A549 (cell line): ENCODE results near the gene CACNA1C. TPM values are rescaled to one million over a fixed set of nuclear protein-coding genes. Genes with fewer than 3 reads are reported as not detected.

Source experiments
- ATAC-seq, 2 experiments: fragments of 200-7000 bp in 1 of 2; fragments of >200 bp in 1 of 2; cut with Nextera tagmentation in 1 of 2; cut with Tn5 transposase in 1 of 2; 3 replicates each; pipeline versions ENCODE4 v1.8.0 to v1.9.1; 2018 to 2020; ENCODE audit warnings: mild to moderate bottlenecking in 1 of 2, moderate library complexity in 1 of 2
- CTCF ChIA-PET: fragments of 300-600 bp; sonication (Branson Sonifier 250); formaldehyde crosslinking; extraction: SDS; loops from one replicate; lab custom pipeline; 2021; ENCODE audit warnings: antibody characterized with exemption, inconsistent platforms; lab: Yijun Ruan, JAX
- POLR2A ChIA-PET: fragments of 350-600 bp; formaldehyde crosslinking; extraction: SDS; loops from one replicate; lab custom pipeline; 2021; ENCODE audit warnings: antibody characterized with exemption, inconsistent platforms; lab: Yijun Ruan, JAX
- DNase-seq, 2 experiments: peaks; one replicate each; pipeline versions ENCODE4 v3.0.0 to v3.0.0-alpha.2; 2011 to 2016; ENCODE audit warnings: low read depth in 1 of 2, low spot score in 1 of 2
- FAIRE-seq: peaks from 2 replicates; lab custom pipeline; 2011; peaks lifted over from hg19 to GRCh38; lab: Jason Lieb, UNC
- H3K27ac ChIP-seq, 2 experiments: fragments of >200 bp; sonication (Bioruptor Twin); formaldehyde crosslinking; 3 replicates each; pipeline ENCODE4 v1.5.1; 2016 to 2017
- H3K4me1 ChIP-seq: fragments of >200 bp; sonication (Bioruptor Twin); formaldehyde crosslinking; 3 replicates; pipeline ENCODE4 v1.6.1; 2016
- H3K4me2 ChIP-seq: fragments of >200 bp; sonication (Bioruptor Twin); formaldehyde crosslinking; 3 replicates; pipeline ENCODE4 v1.6.1; 2016
- H3K4me3 ChIP-seq: fragments of >200 bp; sonication (Bioruptor Twin); formaldehyde crosslinking; 3 replicates; pipeline ENCODE4 v1.5.1; 2016
- H3K9me3 ChIP-seq: fragments of >200 bp; sonication (Bioruptor Twin); formaldehyde crosslinking; 3 replicates; pipeline ENCODE4 v1.6.1; 2016
- CBX2 ChIP-seq: fragments of 200-600 bp; sonication (generic); IDR thresholded peaks from 2 replicates; pipeline ENCODE4 v1.6.1; 2016; ENCODE audit warnings: low read depth, mild to moderate bottlenecking, borderline replicate concordance
- CHD2 ChIP-seq: fragments of 150-350 bp; IDR thresholded peaks from 2 replicates; pipeline ENCODE4 v1.6.1; 2014; ENCODE audit warnings: low read length; ENCODE audit not compliant: partially characterized antibody
- CHD4 ChIP-seq: fragments of 200-600 bp; sonication (generic); IDR thresholded peaks from 2 replicates; pipeline ENCODE4 v1.6.1; 2016; ENCODE audit warnings: antibody characterized with exemption, mild to moderate bottlenecking, borderline replicate concordance
- EHF ChIP-seq: fragments of 250-450 bp; sonication (Bioruptor Pico); IDR thresholded peaks from 2 replicates; pipeline ENCODE4 v1.5.0; 2020; ENCODE audit warnings: mild to moderate bottlenecking
- ELK1 ChIP-seq: fragments of 150-350 bp; IDR thresholded peaks from 2 replicates; pipeline ENCODE4 v1.6.1; 2014; ENCODE audit warnings: low read depth, mild to moderate bottlenecking, low read length
- EP300 ChIP-seq, 2 experiments: fragments of >200 bp; sonication (Bioruptor Twin); formaldehyde crosslinking; IDR thresholded peaks; 2 replicates in 1 of 2; 3 replicates in 1 of 2; pipeline ENCODE4 v1.6.1; 2016 to 2017
- FOSB ChIP-seq: fragments of 250-450 bp; sonication (Bioruptor Pico); IDR thresholded peaks from 2 replicates; pipeline ENCODE4 v1.5.0; 2020; ENCODE audit warnings: mild to moderate bottlenecking, moderate library complexity
- HDAC2 ChIP-seq: fragments of 200-600 bp; sonication (generic); IDR thresholded peaks from 2 replicates; pipeline ENCODE4 v1.6.1; 2016
- HOXA7 ChIP-seq: fragments of 250-450 bp; sonication (Bioruptor Pico); IDR thresholded peaks from 2 replicates; pipeline ENCODE4 v1.5.0; 2020; ENCODE audit warnings: mild to moderate bottlenecking, moderate library complexity
- HOXB13 ChIP-seq: fragments of 250-450 bp; sonication (Bioruptor Pico); IDR thresholded peaks from 2 replicates; pipeline ENCODE4 v1.5.0; 2020; ENCODE audit warnings: low read depth, mild to moderate bottlenecking, moderate library complexity
- HOXB5 ChIP-seq: fragments of 250-450 bp; sonication (Bioruptor Pico); IDR thresholded peaks from 2 replicates; pipeline ENCODE4 v1.5.0; 2020; ENCODE audit warnings: mild to moderate bottlenecking, moderate library complexity
- JUNB ChIP-seq: fragments of >200 bp; sonication (Bioruptor Twin); formaldehyde crosslinking; IDR thresholded peaks from 2 replicates; pipeline ENCODE4 v1.6.1; 2016
- KDM1A ChIP-seq: fragments of 200-600 bp; sonication (generic); IDR thresholded peaks from 2 replicates; pipeline ENCODE4 v1.6.1; 2016; ENCODE audit warnings: low read depth, mild to moderate bottlenecking
- KDM5A ChIP-seq: fragments of 200-600 bp; sonication (generic); IDR thresholded peaks from 2 replicates; pipeline ENCODE4 v1.6.1; 2016; ENCODE audit warnings: antibody characterized with exemption, mild to moderate bottlenecking
- MYC ChIP-seq: IDR thresholded peaks from 2 replicates; pipeline ENCODE4 v1.6.1; 2012; ENCODE audit warnings: mild to moderate bottlenecking, inconsistent platforms, low read length, improper control_type of control experiment, borderline replicate concordance
- NR3C1 ChIP-seq: fragments of >200 bp; sonication (Bioruptor Twin); formaldehyde crosslinking; IDR thresholded peaks from 3 replicates; pipeline ENCODE4 v1.6.1; 2017
- PHF8 ChIP-seq: fragments of 200-600 bp; sonication (generic); IDR thresholded peaks from 2 replicates; pipeline ENCODE4 v1.6.1; 2016; ENCODE audit warnings: low read depth, mild to moderate bottlenecking, antibody characterized with exemption, moderate library complexity, borderline replicate concordance
- POLR2AphosphoS2 ChIP-seq: conservative IDR thresholded peaks from 2 replicates; pipeline ENCODE4 v1.6.1; 2012; ENCODE audit warnings: low read length, improper control_type of control experiment, inconsistent platforms
- RARB ChIP-seq: fragments of 250-450 bp; sonication (Bioruptor Pico); IDR thresholded peaks from 2 replicates; pipeline ENCODE4 v1.8.0; 2021; ENCODE audit warnings: mild to moderate bottlenecking, moderate library complexity
- RFX5 ChIP-seq: fragments of 450-650 bp; IDR thresholded peaks from 2 replicates; pipeline ENCODE4 v1.7.1; 2014; ENCODE audit warnings: antibody characterized with exemption, mild to moderate bottlenecking, moderate library complexity
- RNF2 ChIP-seq: fragments of 200-600 bp; sonication (generic); IDR thresholded peaks from 2 replicates; pipeline ENCODE4 v1.6.1; 2016; ENCODE audit warnings: low read depth, mild to moderate bottlenecking, antibody characterized with exemption, moderate library complexity, borderline replicate concordance
- SMC3 ChIP-seq: fragments of >200 bp; sonication (Bioruptor Twin); formaldehyde crosslinking; IDR thresholded peaks from 3 replicates; pipeline ENCODE4 v1.6.1; 2018; ENCODE audit warnings: inconsistent platforms
- SREBF2 ChIP-seq: fragments of 450-650 bp; IDR thresholded peaks from 2 replicates; pipeline ENCODE4 v1.6.1; 2014; ENCODE audit warnings: mild to moderate bottlenecking, moderate library complexity
- TFCP2L1 ChIP-seq: fragments of 250-450 bp; sonication (Bioruptor Pico); IDR thresholded peaks from 2 replicates; pipeline ENCODE4 v1.5.0; 2021; ENCODE audit warnings: mild to moderate bottlenecking
- TP53 ChIP-seq: fragments of 250-450 bp; sonication (Bioruptor Pico); IDR thresholded peaks from 2 replicates; pipeline ENCODE4 v1.5.0; 2021; ENCODE audit warnings: mild to moderate bottlenecking, moderate library complexity
- USF2 ChIP-seq: fragments of 450-650 bp; IDR thresholded peaks from 2 replicates; pipeline ENCODE4 v1.6.1; 2014; ENCODE audit warnings: antibody characterized with exemption
- ZC3H11A ChIP-seq: fragments of 450-650 bp; IDR thresholded peaks from 2 replicates; pipeline ENCODE4 v1.6.1; 2014; ENCODE audit warnings: antibody characterized with exemption, mild to moderate bottlenecking
- ZFP36 ChIP-seq: fragments of 450-650 bp; IDR thresholded peaks from 2 replicates; pipeline ENCODE4 v1.6.1; 2014; ENCODE audit warnings: borderline replicate concordance; ENCODE audit not compliant: partially characterized antibody
- ZNF302 ChIP-seq: fragments of 250-450 bp; sonication (Bioruptor Pico); IDR thresholded peaks from 2 replicates; pipeline ENCODE4 v1.9.0; 2021; ENCODE audit warnings: inconsistent platforms, mild to moderate bottlenecking, moderate library complexity
- ZSCAN20 ChIP-seq: fragments of 250-450 bp; sonication (Bioruptor Pico); IDR thresholded peaks from 2 replicates; pipeline ENCODE4 v1.8.0; 2022; ENCODE audit warnings: mild to moderate bottlenecking, moderate library complexity
- WGBS: methylation state at CpG from one replicate; pipeline ENCODE4 v1.1.6; 2017; ENCODE audit errors: missing lambda C conversion rate; 5-methylcytosine and 5-hydroxymethylcytosine counted together
- polyA plus RNA-seq, 4 experiments: library from polyadenylated mRNA; depleted of rRNA in 3 of 4; stranded (reverse); fragments of >200 nt; fragmentation: RNase III in 1 of 4; extraction: RNeasy Plus Mini Kit Qiagen cat#74134 plus additional on column Dnase treatment in 1 of 4; gene quantifications; 2 replicates in 3 of 4; 3 replicates in 1 of 4; pipeline ENCODE4 v1.2.3, GENCODE V29; 2011 to 2017

Gene CACNA1C
- polyA plus RNA-seq, 2 of the 4 experiments (the other 2 are of a cell fraction), result not detected

DNA sequence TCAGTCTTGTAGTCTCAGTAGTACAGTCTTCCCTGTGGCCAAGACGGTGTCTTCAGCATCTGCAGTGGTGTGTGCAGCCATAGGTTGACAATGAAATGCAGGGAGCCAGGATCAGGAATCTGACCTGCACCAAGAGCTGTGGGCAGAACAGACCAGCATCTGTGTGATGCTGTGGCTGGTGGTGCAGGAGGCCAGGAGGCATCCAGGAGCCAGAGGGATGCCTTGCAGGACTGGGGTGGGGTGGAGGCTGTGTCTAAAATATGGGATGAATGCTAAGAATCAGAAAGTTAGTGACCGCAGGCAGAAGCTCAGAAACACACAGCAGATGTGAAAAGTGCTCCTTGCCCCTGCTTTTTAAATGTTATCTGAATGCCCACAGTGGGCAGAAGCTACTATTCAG lies 209.7 kb downstream of the CACNA1C start:
- H3K4me3 ChIP-seq, result no peak overlapping the region
- TF ChIP-seq CBX2 (no peak), ZFP36 (no peak), HOXA7 (CRISPR knock-in tag) (no peak), KDM5A (no peak), HOXB13 (CRISPR knock-in tag) (no peak), RNF2 (no peak), USF2 (no peak), CHD4 (no peak), MYC (no peak), ELK1 (no peak), HDAC2 (no peak), RARB (CRISPR knock-in tag) (no peak), TFCP2L1 (no peak), SREBF2 (no peak)
- TF ChIP-seq, all 56 proteins: peak for 0
- DNase-seq (no peak), ATAC-seq (no peak), FAIRE-seq (no peak)
- ChIA-PET CTCF (no interaction called here), POLR2A (no interaction called here)
- Histone ChIP-seq H3K4me2 (no peak overlapping the region), H3K27ac (no peak overlapping the region), H3K9me3 (no peaks in the 10 kb centered on the region), H3K4me1 (no peaks in the 10 kb centered on the region)
- 21% methylated on average over 2 of the region's 2 CpGs for WGBS

DNA sequence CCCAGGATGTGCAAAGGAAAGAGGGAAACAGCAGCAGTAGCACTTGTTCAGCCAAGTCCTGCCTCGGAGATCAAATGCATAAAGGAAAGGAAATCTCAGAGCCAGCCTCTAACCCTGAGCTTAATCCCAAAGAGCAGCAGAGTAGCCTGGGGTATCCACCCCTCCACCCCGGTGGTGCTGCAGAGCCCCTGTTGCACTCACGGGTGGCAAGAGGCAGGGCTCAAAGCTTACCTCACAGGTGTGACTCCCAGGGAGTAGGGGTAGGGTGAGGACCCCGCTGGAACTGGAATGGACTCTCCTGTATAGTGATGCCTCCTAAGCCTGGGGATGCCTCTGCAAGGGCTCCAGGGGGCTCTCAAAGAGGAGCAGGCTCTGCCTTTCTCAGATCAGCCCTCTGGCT lies 211.1 kb downstream of the CACNA1C start:
- WGBS, result 0% methylated on average over 4 of the region's 4 CpGs
- no peak for ATAC-seq
- POLR2A ChIA-PET, result no interaction called here
- no peak overlapping the region for H3K27ac ChIP-seq
- H3K9me3 ChIP-seq, result no peaks in the 10 kb centered on the region
- H3K4me3 ChIP-seq, result no peak overlapping the region
- TF ChIP-seq POLR2AphosphoS2, result no peak
- TF ChIP-seq FOSB (CRISPR knock-in tag), result no peak
- no peak for TF ChIP-seq SMC3
- no peak for TF ChIP-seq CHD2
- no peak for TF ChIP-seq RFX5
- no peak for TF ChIP-seq EHF (CRISPR knock-in tag)
- no peak for TF ChIP-seq TP53 (CRISPR knock-in tag)
- TF ChIP-seq NR3C1, result no peak
- no peak for TF ChIP-seq CBX2
- no peak for TF ChIP-seq PHF8
- TF ChIP-seq ZNF302 (CRISPR knock-in tag), result no peak
- no peak for TF ChIP-seq EP300 (IDR thresholded peaks at IDR 0.05)
- TF ChIP-seq HOXB13 (CRISPR knock-in tag), result no peak
- TF ChIP-seq RARB (CRISPR knock-in tag), result no peak
- no peak for TF ChIP-seq HOXB5 (CRISPR knock-in tag)
- no peak for TF ChIP-seq JUNB
- no peak for TF ChIP-seq ELK1
- no peak for TF ChIP-seq KDM1A
- no peak for TF ChIP-seq ZC3H11A
- no peak for TF ChIP-seq ZSCAN20 (CRISPR knock-in tag)
- TF ChIP-seq, all 56 proteins: peak for 0
- DNase-seq (no peak), FAIRE-seq (no peak)
- Histone ChIP-seq H3K4me1 (no peaks in the 10 kb centered on the region), H3K4me2 (no peak overlapping the region)
- CTCF ChIA-PET, result interaction anchor here (0.6 kb wide), 1 partner anchor 497 kb away, joined by 3 read pairs; no protein-coding TSS in a partner anchor
